Choroid plexus epithelial cell (primary cell): ENCODE data around the gene RAD51B.
"Not testable (repeated sequence)": the region's sequence is repeated elsewhere in the genome, so short reads cannot be mapped to it uniquely, and the experiment has no call there.

Experiments
- DNase-seq: peaks from one replicate; pipeline ENCODE4 v3.0.0-alpha.2; 2010; ENCODE audit warnings: low read depth
- H3K4me3 ChIP-seq: 2 replicates; pipeline ENCODE4 v1.5.1; 2011; ENCODE audit warnings: low read depth, mild to moderate bottlenecking, control low read depth, low read length, moderate library complexity
- CTCF ChIP-seq: conservative IDR thresholded peaks from 2 replicates; pipeline ENCODE4 v1.5.1; 2011; ENCODE audit warnings: low read depth, mild to moderate bottlenecking, control low read depth, inconsistent platforms, low read length, moderate library complexity

Gene RAD51B

GRCh38 chr14:68181519-68182326 is 362.1 kb downstream of the RAD51B start:
- no peak for TF ChIP-seq CTCF
- peak; percentile 66 for DNase-seq
- H3K4me3 ChIP-seq = no peak overlapping the region

GRCh38 chr14:68182492-68182891 is 362.9 kb downstream of the RAD51B start:
- no peak for TF ChIP-seq CTCF
- H3K4me3 ChIP-seq = no peak overlapping the region
- no peak for DNase-seq

- not testable (repeated sequence) for H3K4me3 ChIP-seq
- peak; percentile 63 for DNase-seq
These were observed 367.1 kb downstream of the RAD51B start for GRCh38 chr14:68186500-68187276.

- TF ChIP-seq CTCF = no peak
- DNase-seq = no peak
- no peak overlapping the region for H3K4me3 ChIP-seq
These were observed 368.6 kb downstream of the RAD51B start for GRCh38 chr14:68188174-68188573.

GRCh38 chr14:68190032-68190431 is 370.5 kb downstream of the RAD51B start:
- no peak overlapping the region for H3K4me3 ChIP-seq
- no peak for TF ChIP-seq CTCF
- DNase-seq = no peak

GRCh38 chr14:68191567-68192321 is 372.2 kb downstream of the RAD51B start:
- no peak for TF ChIP-seq CTCF
- peak; percentile 71 for DNase-seq
- no peak overlapping the region for H3K4me3 ChIP-seq

- H3K4me3 ChIP-seq = no peak overlapping the region
- DNase-seq = no peak
- TF ChIP-seq CTCF = no peak
These were observed 373.4 kb downstream of the RAD51B start for GRCh38 chr14:68192935-68193334.
